Neutrophil (primary cell): ENCODE data around the gene OXT.
"Not testable (repeated sequence)": the region's sequence is repeated elsewhere in the genome, so short reads cannot be mapped to it uniquely, and the experiment has no call there.

Source experiments
- H3K27ac ChIP-seq: fragments of 200-600 bp; sonication (generic); 2 replicates; pipeline ENCODE4 v1.5.1; 2016; ENCODE audit warnings: mild to moderate bottlenecking, moderate library complexity
- H3K27me3 ChIP-seq: fragments of 200-600 bp; sonication (generic); 2 replicates; pipeline ENCODE4 v1.6.0; 2016; ENCODE audit warnings: mild to moderate bottlenecking
- H3K36me3 ChIP-seq: fragments of 200-600 bp; sonication (generic); 2 replicates; pipeline ENCODE4 v1.5.1; 2017
- H3K4me1 ChIP-seq, 2 experiments: fragments of 200-600 bp in 1 of 2; sonication (generic) in 1 of 2; 1 replicate in 1 of 2; 2 replicates in 1 of 2; pipeline versions ENCODE4 v1.5.1 to v1.6.1; 2013 to 2016; ENCODE audit warnings: low read depth in 1 of 2, low read length in 1 of 2, mild to moderate bottlenecking in 1 of 2, moderate library complexity in 1 of 2; ENCODE audit not compliant: control insufficient read depth in 1 of 2, insufficient read depth in 1 of 2
- H3K4me3 ChIP-seq, 2 experiments: fragments of 200-600 bp in 1 of 2; sonication (generic) in 1 of 2; 1 replicate in 1 of 2; 2 replicates in 1 of 2; pipeline ENCODE4 v1.5.1; 2013 to 2016; ENCODE audit warnings: low read depth in 1 of 2, low read length in 1 of 2, mild to moderate bottlenecking in 1 of 2, moderate library complexity in 1 of 2
- H3K9me3 ChIP-seq: fragments of 200-600 bp; sonication (generic); 2 replicates; pipeline ENCODE4 v1.5.1; 2016
- CTCF ChIP-seq: fragments of 200-600 bp; sonication (generic); IDR thresholded peaks from 2 replicates; pipeline ENCODE4 v1.5.1; 2016; ENCODE audit warnings: antibody characterized with exemption

OXT gene

DNA sequence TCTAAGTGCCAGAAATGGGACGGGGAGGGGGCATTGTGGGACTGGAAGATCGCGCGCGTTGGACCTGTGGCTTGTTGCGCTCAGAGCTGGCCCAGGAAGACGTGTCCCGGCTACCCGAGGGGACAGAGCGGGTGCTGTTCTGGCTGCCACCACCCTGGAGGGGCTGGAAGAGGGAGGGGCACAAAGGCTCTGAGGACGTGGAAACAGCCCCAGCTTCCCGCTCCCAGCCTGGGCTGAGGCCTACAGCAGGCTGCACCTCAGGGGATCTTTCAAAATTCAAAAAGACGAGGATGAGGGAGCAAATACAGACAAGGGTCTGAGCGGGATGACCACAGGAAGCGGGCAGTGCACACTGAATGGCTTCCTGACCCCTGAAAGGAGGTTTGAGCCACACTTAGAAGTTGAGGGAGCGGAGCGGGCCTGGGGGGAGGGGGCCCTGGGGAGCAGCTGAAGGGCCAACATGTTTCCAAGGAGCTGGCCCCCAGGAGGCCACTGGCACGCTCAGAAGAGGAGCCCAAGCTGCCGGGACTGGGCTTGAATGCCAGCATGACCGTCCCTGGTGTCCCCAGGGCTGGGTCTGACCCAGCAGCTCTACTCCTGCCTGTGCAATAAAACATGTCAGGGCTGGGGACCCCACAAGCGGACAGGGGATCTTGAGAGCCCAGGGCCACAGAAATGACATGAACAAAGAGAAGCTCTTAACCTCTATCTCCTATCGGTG is 1.3 kb downstream of the OXT start:
- no peak for TF ChIP-seq CTCF
- H3K36me3 ChIP-seq: no peaks in the 10 kb centered on the region
- no peaks in the 10 kb centered on the region for H3K9me3 ChIP-seq
- H3K4me1 ChIP-seq: peaks cover 40 to 56% of the 10 kb centered on the region in 2 experiments
- H3K4me3 ChIP-seq: peak overlapping the region; percentile 55 to 69
- no peak overlapping the region for H3K27ac ChIP-seq
- H3K27me3 ChIP-seq: peaks cover 98% of the 10 kb centered on the region

GRCh38 chr20:3073251-3073643 is 1.8 kb downstream of the OXT start:
- H3K27ac ChIP-seq, H3K4me3 ChIP-seq, H3K9me3 ChIP-seq, H3K36me3 ChIP-seq: not testable (repeated sequence)
- Histone ChIP-seq H3K4me1 (peaks cover 42 to 61% of the 10 kb centered on the region in 2 experiments), H3K27me3 (peaks cover 98% of the 10 kb centered on the region)

- H3K4me3 ChIP-seq: peak overlapping the region in 1 of 2 experiments; percentile 7
- no peak overlapping the region for H3K27ac ChIP-seq
- H3K4me1 ChIP-seq: peaks cover 42 to 61% of the 10 kb centered on the region in 2 experiments
- no peaks in the 10 kb centered on the region for H3K9me3 ChIP-seq
- TF ChIP-seq CTCF: no peak
- H3K27me3 ChIP-seq: peaks cover 98% of the 10 kb centered on the region
- H3K36me3 ChIP-seq: no peaks in the 10 kb centered on the region
These were observed 3.4 kb downstream of the OXT start for GRCh38 chr20:3074812-3075211.

- H3K36me3 ChIP-seq, H3K27ac ChIP-seq, H3K4me3 ChIP-seq, H3K9me3 ChIP-seq: not testable (repeated sequence)
- Histone ChIP-seq H3K4me1 (peaks cover 42 to 61% of the 10 kb centered on the region in 2 experiments), H3K27me3 (peaks cover 98% of the 10 kb centered on the region)
These were observed 3.9 kb downstream of the OXT start for GRCh38 chr20:3075315-3075714.

GRCh38 chr20:3077618-3078134 is 6.3 kb downstream of the OXT start:
- Histone ChIP-seq H3K36me3 (no peaks in the 10 kb centered on the region), H3K4me3 (peak overlapping the region in 1 of 2 experiments; percentile 28), H3K27ac (peak overlapping the region; percentile 62), H3K4me1 (peaks cover 30 to 46% of the 10 kb centered on the region in 2 experiments), H3K9me3 (no peaks in the 10 kb centered on the region), H3K27me3 (peaks cover 98% of the 10 kb centered on the region)
- TF ChIP-seq CTCF: no peak

GRCh38 chr20:3080939-3081388 is 9.5 kb downstream of the OXT start:
- no peak for TF ChIP-seq CTCF
- Histone ChIP-seq H3K4me3 (no peak overlapping the region), H3K27me3 (peaks cover 100% of the 10 kb centered on the region), H3K36me3 (no peaks in the 10 kb centered on the region), H3K27ac (no peak overlapping the region), H3K4me1 (peaks cover 22 to 49% of the 10 kb centered on the region in 2 experiments), H3K9me3 (no peaks in the 10 kb centered on the region)
